Panc1 (cell line): ENCODE data around the gene RABL6.

Experiments used
- POLR2AphosphoS5 ChIP-seq: IDR thresholded peaks from 2 replicates; pipeline ENCODE4 v1.6.1; 2012; ENCODE audit warnings: mild to moderate bottlenecking, low read depth, low read length, moderate library complexity
- SIN3A ChIP-seq: IDR thresholded peaks from 2 replicates; pipeline ENCODE4 v1.6.1; 2012; ENCODE audit warnings: low read depth, mild to moderate bottlenecking, low read length, moderate library complexity, borderline replicate concordance; ENCODE audit not compliant: insufficient read depth
- TCF7L2 ChIP-seq: IDR thresholded peaks from 2 replicates; pipeline ENCODE4 v1.6.1; 2011; ENCODE audit warnings: mild to moderate bottlenecking, low read depth, low read length, inconsistent platforms
- TF ChIP-seq, protein P1 (sequence below): fragments of 450-650 bp; IDR thresholded peaks from 2 replicates; pipeline ENCODE4 v1.5.1; 2017; ENCODE audit warnings: mild to moderate bottlenecking

DNA sequence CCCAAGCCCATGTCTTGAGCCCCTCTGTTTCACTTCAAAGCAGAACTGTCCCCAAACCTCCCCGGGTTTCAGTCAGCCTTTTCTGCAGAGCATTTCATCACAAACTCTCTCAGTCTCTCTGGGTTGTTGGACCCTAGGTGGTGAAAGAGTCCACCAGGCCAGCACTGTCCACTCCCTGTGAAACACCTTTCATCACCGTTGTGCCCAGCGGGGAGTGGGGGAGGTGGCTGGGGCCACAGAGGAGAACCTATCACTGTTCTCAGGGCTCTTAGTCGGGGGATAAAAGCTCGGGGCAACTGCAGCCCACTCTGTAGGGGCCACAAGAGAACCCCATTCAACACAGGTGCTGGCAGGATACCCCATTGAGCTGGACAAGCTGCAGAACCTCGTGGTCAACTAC, 5.4 kb upstream of the RABL6 start:
- no peak for TF ChIP-seq POLR2AphosphoS5
- TF ChIP-seq SIN3A: no peak
- TF ChIP-seq, protein P1, sequence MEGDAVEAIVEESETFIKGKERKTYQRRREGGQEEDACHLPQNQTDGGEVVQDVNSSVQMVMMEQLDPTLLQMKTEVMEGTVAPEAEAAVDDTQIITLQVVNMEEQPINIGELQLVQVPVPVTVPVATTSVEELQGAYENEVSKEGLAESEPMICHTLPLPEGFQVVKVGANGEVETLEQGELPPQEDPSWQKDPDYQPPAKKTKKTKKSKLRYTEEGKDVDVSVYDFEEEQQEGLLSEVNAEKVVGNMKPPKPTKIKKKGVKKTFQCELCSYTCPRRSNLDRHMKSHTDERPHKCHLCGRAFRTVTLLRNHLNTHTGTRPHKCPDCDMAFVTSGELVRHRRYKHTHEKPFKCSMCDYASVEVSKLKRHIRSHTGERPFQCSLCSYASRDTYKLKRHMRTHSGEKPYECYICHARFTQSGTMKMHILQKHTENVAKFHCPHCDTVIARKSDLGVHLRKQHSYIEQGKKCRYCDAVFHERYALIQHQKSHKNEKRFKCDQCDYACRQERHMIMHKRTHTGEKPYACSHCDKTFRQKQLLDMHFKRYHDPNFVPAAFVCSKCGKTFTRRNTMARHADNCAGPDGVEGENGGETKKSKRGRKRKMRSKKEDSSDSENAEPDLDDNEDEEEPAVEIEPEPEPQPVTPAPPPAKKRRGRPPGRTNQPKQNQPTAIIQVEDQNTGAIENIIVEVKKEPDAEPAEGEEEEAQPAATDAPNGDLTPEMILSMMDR: no peak
- TF ChIP-seq TCF7L2: no peak
